Endodermal cell (in vitro differentiated cells): ENCODE results near the gene MSTO1. TPM values are rescaled to one million over a fixed set of nuclear protein-coding genes. Genes with fewer than 3 reads are reported as not detected.
"Not testable (repeated sequence)": the region's sequence is repeated elsewhere in the genome, so short reads cannot be mapped to it uniquely, and the experiment has no call there.

ENCODE experiments used
- DNase-seq: peaks from one replicate; pipeline ENCODE4 v3.0.0-alpha.2; 2017
- H3K27ac ChIP-seq: 2 replicates; pipeline ENCODE4 v1.5.1; 2013; ENCODE audit warnings: mild to moderate bottlenecking, low read depth, low read length, moderate library complexity
- H3K27me3 ChIP-seq: 2 replicates; pipeline ENCODE4 v1.6.1; 2013; ENCODE audit warnings: mild to moderate bottlenecking, low read length, moderate library complexity; ENCODE audit not compliant: insufficient read depth, control insufficient read depth, poor library complexity, severe bottlenecking
- H3K36me3 ChIP-seq: 2 replicates; pipeline ENCODE4 v1.7.0; 2013; ENCODE audit warnings: mild to moderate bottlenecking, low read length, moderate library complexity; ENCODE audit not compliant: control insufficient read depth, insufficient read depth
- H3K4me1 ChIP-seq: one replicate; pipeline ENCODE4 v1.7.0; 2013; ENCODE audit warnings: low read length; ENCODE audit not compliant: control insufficient read depth, insufficient read depth
- H3K4me3 ChIP-seq: 2 replicates; pipeline ENCODE4 v1.5.1; 2013; ENCODE audit warnings: mild to moderate bottlenecking, low read length, moderate library complexity
- H3K9ac ChIP-seq: 2 replicates; pipeline ENCODE4 v1.6.1; 2013; ENCODE audit warnings: mild to moderate bottlenecking, low read length, moderate library complexity; ENCODE audit not compliant: poor library complexity, severe bottlenecking; ENCODE audit errors: extremely low read depth
- H3K9me3 ChIP-seq: 2 replicates; pipeline ENCODE4 v1.6.1; 2013; ENCODE audit warnings: mild to moderate bottlenecking, low read length, moderate library complexity; ENCODE audit not compliant: control insufficient read depth
- H3K27ac Mint-ChIP-seq: 2 replicates; pipeline ENCODE4 v1.8.0; 2020; ENCODE audit warnings: mixed read lengths
- H3K27me3 Mint-ChIP-seq: 2 replicates; pipeline ENCODE4 v1.8.0; 2021; ENCODE audit warnings: mild to moderate bottlenecking, mixed read lengths; ENCODE audit not compliant: insufficient read depth
- H3K36me3 Mint-ChIP-seq: 2 replicates; pipeline ENCODE4 v1.8.0; 2020; ENCODE audit warnings: low read depth, mixed read lengths
- H3K4me1 Mint-ChIP-seq: 2 replicates; pipeline ENCODE4 v1.8.0; 2020; ENCODE audit warnings: mixed read lengths
- H3K4me3 Mint-ChIP-seq: 2 replicates; pipeline ENCODE4 v1.8.0; 2020; ENCODE audit warnings: mild to moderate bottlenecking, moderate library complexity, mixed read lengths
- H3K9me3 Mint-ChIP-seq: 2 replicates; pipeline ENCODE4 v1.8.0; 2020; ENCODE audit warnings: mild to moderate bottlenecking, mixed read lengths
- whole genome bisulfite sequencing, 2 experiments: methylation state at CpG; one replicate each; pipeline versions ENCODE4 v1.1.5 to v1.1.7; 2013; ENCODE audit warnings: missing lambda C conversion rate in 2 of 2, mixed read lengths in 1 of 2; ENCODE audit not compliant: insufficient coverage in 1 of 2, insufficient read length in 1 of 2; 5-methylcytosine and 5-hydroxymethylcytosine counted together
- total RNA-seq, 2 donors: library from RNA; stranded (reverse); fragmentation: NEBNext Ultra II Directional in 1 of 2; extraction: Animal tissue kit (Norgen Biotek cat#: 25700) in 1 of 2; gene quantifications; 2 replicates in 1 of 2; 3 replicates in 1 of 2; pipeline ENCODE4 v1.2.1, GENCODE V29; 2021
- TF ChIP-seq, protein P1 (sequence below): fragments of 200-600 bp; sonication (generic); conservative IDR thresholded peaks from 2 replicates; pipeline ENCODE4 v1.5.0; 2021; ENCODE audit warnings: antibody characterized with exemption, mild to moderate bottlenecking

Gene MSTO1
- total RNA-seq, 2 donors from 2014 or later, result 57.0 to 74.7 TPM

DNA sequence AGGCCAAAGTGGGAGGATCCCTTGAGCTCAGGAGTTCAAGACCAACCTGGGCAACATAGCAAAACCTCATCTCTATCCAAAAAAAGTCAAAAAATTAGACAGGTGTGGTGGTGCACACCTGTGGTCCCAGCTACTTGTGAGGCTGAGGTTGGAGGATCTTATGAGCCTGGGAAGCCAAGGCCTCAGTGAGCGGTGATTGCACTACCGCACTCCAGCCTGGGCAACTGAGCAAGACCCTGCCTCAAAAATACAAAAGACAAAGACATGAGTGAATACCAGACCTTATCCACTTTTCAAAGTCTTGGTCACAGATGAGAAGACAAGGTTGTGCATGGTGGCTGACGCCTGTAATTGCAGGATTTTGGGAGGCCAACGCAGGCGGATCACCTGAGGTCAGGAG is 13.2 kb upstream of the MSTO1 start:
- DNase-seq, result no peak
- Mint-ChIP-seq H3K27me3 (peaks cover 1% of the 10 kb centered on the region), H3K4me1 (peaks cover 16% of the 10 kb centered on the region), H3K36me3 (no peaks in the 10 kb centered on the region), H3K27ac (no peak overlapping the region), H3K4me3 (no peak overlapping the region), H3K9me3 (no peaks in the 10 kb centered on the region)
- H3K4me1 ChIP-seq, result no peaks in the 10 kb centered on the region
- no peak overlapping the region for H3K9ac ChIP-seq
- 93 to 97% methylated on average over 5 of the region's 5 CpGs for WGBS, 2 experiments
- H3K36me3 ChIP-seq, result no peaks in the 10 kb centered on the region
- TF ChIP-seq, protein P1, sequence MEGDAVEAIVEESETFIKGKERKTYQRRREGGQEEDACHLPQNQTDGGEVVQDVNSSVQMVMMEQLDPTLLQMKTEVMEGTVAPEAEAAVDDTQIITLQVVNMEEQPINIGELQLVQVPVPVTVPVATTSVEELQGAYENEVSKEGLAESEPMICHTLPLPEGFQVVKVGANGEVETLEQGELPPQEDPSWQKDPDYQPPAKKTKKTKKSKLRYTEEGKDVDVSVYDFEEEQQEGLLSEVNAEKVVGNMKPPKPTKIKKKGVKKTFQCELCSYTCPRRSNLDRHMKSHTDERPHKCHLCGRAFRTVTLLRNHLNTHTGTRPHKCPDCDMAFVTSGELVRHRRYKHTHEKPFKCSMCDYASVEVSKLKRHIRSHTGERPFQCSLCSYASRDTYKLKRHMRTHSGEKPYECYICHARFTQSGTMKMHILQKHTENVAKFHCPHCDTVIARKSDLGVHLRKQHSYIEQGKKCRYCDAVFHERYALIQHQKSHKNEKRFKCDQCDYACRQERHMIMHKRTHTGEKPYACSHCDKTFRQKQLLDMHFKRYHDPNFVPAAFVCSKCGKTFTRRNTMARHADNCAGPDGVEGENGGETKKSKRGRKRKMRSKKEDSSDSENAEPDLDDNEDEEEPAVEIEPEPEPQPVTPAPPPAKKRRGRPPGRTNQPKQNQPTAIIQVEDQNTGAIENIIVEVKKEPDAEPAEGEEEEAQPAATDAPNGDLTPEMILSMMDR, result no peak
- H3K9me3 ChIP-seq, result no peaks in the 10 kb centered on the region
- no peaks in the 10 kb centered on the region for H3K27me3 ChIP-seq
- H3K4me3 ChIP-seq, result no peak overlapping the region
- no peak overlapping the region for H3K27ac ChIP-seq

DNA sequence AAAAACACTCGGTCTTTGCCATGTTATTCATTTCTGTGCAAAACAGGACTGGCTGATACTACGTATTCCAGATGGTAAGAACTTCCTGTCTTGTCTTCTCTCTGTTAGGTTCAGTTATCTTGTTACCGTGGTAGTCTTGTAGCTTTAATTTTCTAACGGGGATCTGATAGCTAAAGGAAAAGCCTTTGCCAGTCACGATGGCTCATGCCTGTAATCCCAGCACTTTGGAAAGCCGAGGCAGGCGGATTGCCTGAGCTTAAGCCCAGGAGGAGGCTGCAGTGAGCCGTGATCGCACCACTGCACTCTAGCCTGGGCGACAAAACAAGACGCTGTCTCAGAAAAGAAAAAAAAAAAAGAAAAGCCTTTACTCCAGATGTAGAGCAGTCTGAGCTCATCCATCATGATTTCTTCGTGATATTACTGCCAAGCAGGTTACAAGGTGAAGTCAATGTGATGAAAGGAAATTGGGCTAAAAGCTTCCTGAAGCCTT is 11.1 kb upstream of the MSTO1 start:
- H3K27ac ChIP-seq, result no peak overlapping the region
- 54 to 57% methylated on average over 10 to 12 of the region's 12 CpGs for WGBS, 2 experiments
- Mint-ChIP-seq H3K27ac (peak overlapping the region; percentile 81), H3K27me3 (peaks cover 1% of the 10 kb centered on the region), H3K9me3 (no peaks in the 10 kb centered on the region), H3K36me3 (no peaks in the 10 kb centered on the region), H3K4me3 (peak overlapping the region; percentile 35), H3K4me1 (peaks cover 16% of the 10 kb centered on the region)
- H3K36me3 ChIP-seq, result no peaks in the 10 kb centered on the region
- TF ChIP-seq, protein P1, result peak; percentile 52
- DNase-seq, result peak; percentile 69
- H3K9ac ChIP-seq, result no peak overlapping the region
- no peak overlapping the region for H3K4me3 ChIP-seq
- no peaks in the 10 kb centered on the region for H3K4me1 ChIP-seq
- no peaks in the 10 kb centered on the region for H3K27me3 ChIP-seq
- H3K9me3 ChIP-seq, result no peaks in the 10 kb centered on the region

DNA sequence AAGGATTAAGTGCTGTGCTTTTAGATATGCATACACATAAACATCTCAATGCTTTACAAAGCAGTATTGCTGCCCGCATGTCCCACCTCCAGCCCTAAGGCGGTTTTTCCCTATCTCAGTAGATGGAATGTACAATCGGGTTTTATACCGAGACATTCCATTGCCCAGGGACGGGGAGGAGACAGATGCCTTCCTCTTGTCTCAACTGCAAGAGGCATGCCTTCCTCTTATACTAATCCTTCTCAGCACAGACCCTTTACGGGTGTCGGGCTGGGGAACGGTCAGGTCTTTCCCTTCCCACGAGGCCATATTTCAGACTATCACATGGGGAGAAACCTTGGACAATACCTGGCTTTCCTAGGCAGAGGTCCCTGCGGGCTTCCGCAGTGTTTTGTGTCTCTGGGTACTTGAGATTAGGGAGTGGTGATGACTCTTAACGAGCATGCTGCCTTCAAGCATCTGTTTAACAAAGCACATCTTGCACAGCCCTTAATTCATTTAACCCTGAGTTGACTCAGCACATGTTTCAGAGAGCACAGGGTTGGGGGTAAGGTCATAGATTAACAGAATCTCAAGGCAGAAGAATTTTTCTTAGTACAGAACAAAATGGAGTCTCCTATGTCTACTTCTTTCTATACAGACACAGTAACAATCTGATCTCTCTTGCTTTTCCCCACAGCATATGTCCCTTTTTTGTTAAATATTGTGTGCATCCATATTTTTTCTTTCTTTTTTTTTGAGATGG is 10.0 kb upstream of the MSTO1 start:
- H3K36me3 ChIP-seq, H3K36me3 Mint-ChIP-seq, H3K27me3 Mint-ChIP-seq, H3K9me3 Mint-ChIP-seq, H3K9me3 ChIP-seq, H3K9ac ChIP-seq, H3K27me3 ChIP-seq, H3K4me1 ChIP-seq, DNase-seq, H3K4me3 ChIP-seq, H3K27ac ChIP-seq: not testable (repeated sequence)
- Mint-ChIP-seq H3K4me1 (peaks cover 16% of the 10 kb centered on the region), H3K27ac (peak overlapping the region; percentile 64), H3K4me3 (peak overlapping the region; percentile 35)
- WGBS, 2 experiments, result 32 to 38% methylated on average over 3 to 11 of the region's 12 CpGs
